B cell (primary cell): ENCODE measurements around the gene USP2.

ENCODE experiments used
- CTCF ChIP-seq: fragments of 200-600 bp; IDR thresholded peaks from one replicate; pipeline ENCODE4 v1.8.0; 2022; ENCODE audit warnings: antibody characterized with exemption, mild to moderate bottlenecking
- EZH2 ChIP-seq: IDR thresholded peaks from 2 replicates; pipeline ENCODE4 v1.6.1; 2012; ENCODE audit warnings: borderline replicate concordance, low read depth, mild to moderate bottlenecking, moderate library complexity, low read length; ENCODE audit not compliant: insufficient read depth, poor library complexity, severe bottlenecking

- TF ChIP-seq EZH2, result no peak
- no peak for TF ChIP-seq CTCF
These were observed 63.0 kb downstream of the USP2 start for GRCh38 chr11:119318240-119319135.
